Activated naive CD4-positive, alpha-beta T cell treated with Interleukin-2 at 50 U/mL for 16 hours (primary cell): ENCODE data around the gene PCDHGB5.
"Not testable (repeated sequence)": the region's sequence is repeated elsewhere in the genome, so short reads cannot be mapped to it uniquely, and the experiment has no call there.

ENCODE experiments used
- DNase-seq: peaks from one replicate; pipeline ENCODE4 v3.0.0-alpha.2; 2020

Gene PCDHGB5

GRCh38 chr5:141382469-141383294 is 15.1 kb upstream of the PCDHGB5 start, which contains the start of gene PCDHGA7:
PCDHGA7 (plus strand) TSS chr5:141382742; CDS start chr5:141382900, 158 bp downstream.
- DNase-seq, result no peak

- DNase-seq, result no peak
Observed at GRCh38 chr5:141383345-141383744, 14.4 kb upstream of the PCDHGB5 start.

GRCh38 chr5:141384471-141385267 is 13.1 kb upstream of the PCDHGB5 start:
- no peak for DNase-seq

GRCh38 chr5:141387557-141388311 is 10.0 kb upstream of the PCDHGB5 start, which contains the start of gene PCDHGB4:
PCDHGB4 (plus strand) TSS chr5:141387698; CDS start chr5:141387885, 187 bp downstream.
- peak; percentile 18 for DNase-seq

- DNase-seq, result no peak
Observed at GRCh38 chr5:141388661-141389060, 9.1 kb upstream of the PCDHGB5 start.

GRCh38 chr5:141389153-141390042 is 8.3 kb upstream of the PCDHGB5 start:
- DNase-seq, result no peak

- DNase-seq, result no peak
Observed at GRCh38 chr5:141392429-141393198, 5.1 kb upstream of the PCDHGB5 start, which contains the start of gene PCDHGA8. PCDHGA8 (plus strand) TSS chr5:141392633; CDS start chr5:141392814, 181 bp downstream.

- no peak for DNase-seq
Observed at GRCh38 chr5:141393267-141393666, 4.5 kb upstream of the PCDHGB5 start.

- not testable (repeated sequence) for DNase-seq
Observed at GRCh38 chr5:141394401-141395187, 3.2 kb upstream of the PCDHGB5 start.

GRCh38 chr5:141398608-141399007 is 861 bp downstream of the PCDHGB5 start:
- DNase-seq, result no peak

- DNase-seq, result no peak
Observed at GRCh38 chr5:141399555-141400258, 2.0 kb downstream of the PCDHGB5 start.

GRCh38 chr5:141402553-141403243 is 5.0 kb downstream of the PCDHGB5 start, which contains the start of gene PCDHGA9:
PCDHGA9 (plus strand) TSS chr5:141402778; CDS start chr5:141402953, 175 bp downstream.
- no peak for DNase-seq

GRCh38 chr5:141403387-141403786 is 5.6 kb downstream of the PCDHGB5 start:
- DNase-seq, result no peak

GRCh38 chr5:141407790-141408505 is 10.2 kb downstream of the PCDHGB5 start, which contains the start of gene PCDHGB6:
PCDHGB6 (plus strand) TSS chr5:141408021; CDS start chr5:141408203, 182 bp downstream.
- DNase-seq, result peak; percentile 31

GRCh38 chr5:141409598-141410306 is 12.0 kb downstream of the PCDHGB5 start:
- no peak for DNase-seq

GRCh38 chr5:141411575-141411974 is 13.8 kb downstream of the PCDHGB5 start:
- no peak for DNase-seq
